ENCODE data around the gene PTPRH. TPM values are rescaled to one million over a fixed set of nuclear protein-coding genes. Genes with fewer than 3 reads are reported as not detected.

PTPRH gene
- total and polyA plus RNA-seq, 8 donors: 5.3 to 83.9 (median 39.7) TPM

GRCh38 chr19:55165952-55166529, 43.3 kb downstream of the PTPRH start:
- peak; percentile 72 to 91 for DNase-seq
- WGBS, 5 donors: 0 to 3% (median 2%) methylated on average over 10 to 34 of the region's 34 CpGs
- no peaks in the 10 kb centered on the region for H3K36me3 ChIP-seq
- H3K4me3 ChIP-seq: peak overlapping the region; percentile 33 to 62 (median 48)
- TF ChIP-seq, protein P1, sequence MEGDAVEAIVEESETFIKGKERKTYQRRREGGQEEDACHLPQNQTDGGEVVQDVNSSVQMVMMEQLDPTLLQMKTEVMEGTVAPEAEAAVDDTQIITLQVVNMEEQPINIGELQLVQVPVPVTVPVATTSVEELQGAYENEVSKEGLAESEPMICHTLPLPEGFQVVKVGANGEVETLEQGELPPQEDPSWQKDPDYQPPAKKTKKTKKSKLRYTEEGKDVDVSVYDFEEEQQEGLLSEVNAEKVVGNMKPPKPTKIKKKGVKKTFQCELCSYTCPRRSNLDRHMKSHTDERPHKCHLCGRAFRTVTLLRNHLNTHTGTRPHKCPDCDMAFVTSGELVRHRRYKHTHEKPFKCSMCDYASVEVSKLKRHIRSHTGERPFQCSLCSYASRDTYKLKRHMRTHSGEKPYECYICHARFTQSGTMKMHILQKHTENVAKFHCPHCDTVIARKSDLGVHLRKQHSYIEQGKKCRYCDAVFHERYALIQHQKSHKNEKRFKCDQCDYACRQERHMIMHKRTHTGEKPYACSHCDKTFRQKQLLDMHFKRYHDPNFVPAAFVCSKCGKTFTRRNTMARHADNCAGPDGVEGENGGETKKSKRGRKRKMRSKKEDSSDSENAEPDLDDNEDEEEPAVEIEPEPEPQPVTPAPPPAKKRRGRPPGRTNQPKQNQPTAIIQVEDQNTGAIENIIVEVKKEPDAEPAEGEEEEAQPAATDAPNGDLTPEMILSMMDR (IDR thresholded peaks at IDR 0.05): peak in 1 of 7 experiments; percentile 40
- TF ChIP-seq POLR2AphosphoS5 (IDR thresholded peaks at IDR 0.05): no peak
- no peak for TF ChIP-seq POLR2A (IDR thresholded peaks at IDR 0.05)
- TF ChIP-seq EP300 (IDR thresholded peaks at IDR 0.05): no peak
- intact Hi-C loops (cut with DNase I; ENCODE audit: low total_unique reads): no loop called here
- H3K27me3 ChIP-seq: peaks cover 28 to 100% (median 74%) of the 10 kb centered on the region in 3 donors
- H3K4me1 ChIP-seq: peaks cover 0 to 18% (median 17%) of the 10 kb centered on the region in 4 donors
- H3K27ac ChIP-seq: no peak overlapping the region
- H3K9me3 ChIP-seq: no peaks in the 10 kb centered on the region

- intact Hi-C loops (cut with DNase I; ENCODE audit: low total_unique reads): no loop called here
- no peaks in the 10 kb centered on the region for H3K9me3 ChIP-seq
- H3K36me3 ChIP-seq: no peaks in the 10 kb centered on the region
- no peak overlapping the region for H3K27ac ChIP-seq
- peaks cover 21 to 100% (median 68%) of the 10 kb centered on the region in 3 donors for H3K27me3 ChIP-seq
- 18 to 31% (median 24%) methylated on average over 40 to 61 of the region's 61 CpGs for WGBS, 5 donors
- TF ChIP-seq POLR2A (IDR thresholded peaks at IDR 0.05): no peak
- TF ChIP-seq POLR2AphosphoS5 (IDR thresholded peaks at IDR 0.05): no peak
- TF ChIP-seq EP300 (IDR thresholded peaks at IDR 0.05): no peak
- TF ChIP-seq, protein P1 (IDR thresholded peaks at IDR 0.05): no peak
- DNase-seq: no peak
- H3K4me3 ChIP-seq: no peak overlapping the region
- H3K4me1 ChIP-seq: peaks cover 0 to 32% (median 18%) of the 10 kb centered on the region in 4 donors
Measured at GRCh38 chr19:55161571-55162322, 47.6 kb downstream of the PTPRH start.

DNA sequence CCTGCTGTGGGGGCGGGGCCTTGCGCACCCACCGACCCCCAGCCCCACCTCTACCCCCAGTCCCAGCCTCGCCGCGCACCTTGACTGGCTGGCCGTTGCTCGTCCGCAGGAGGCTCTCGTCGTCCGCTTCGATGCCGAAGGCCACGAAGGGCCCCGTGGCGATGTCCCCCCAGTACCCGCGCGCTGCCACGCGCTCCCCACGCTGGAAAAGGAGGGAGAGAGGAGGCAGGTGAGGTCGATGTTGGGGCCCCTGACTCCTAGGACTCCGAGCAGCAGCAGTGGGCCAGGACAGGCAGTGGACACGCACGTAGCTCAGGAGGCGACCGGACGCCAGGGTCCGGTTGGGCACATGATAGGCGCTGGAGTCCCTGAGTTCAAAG, 48.3 kb downstream of the PTPRH start:
- Histone ChIP-seq H3K27me3 (peaks cover 24 to 100% (median 69%) of the 10 kb centered on the region in 3 donors), H3K4me3 (peak overlapping the region in 1 of 4 donors; percentile 9), H3K36me3 (no peaks in the 10 kb centered on the region), H3K27ac (no peak overlapping the region), H3K4me1 (peaks cover 0 to 32% (median 20%) of the 10 kb centered on the region in 4 donors), H3K9me3 (no peaks in the 10 kb centered on the region)
- no peak for DNase-seq
- WGBS, 5 donors: 7 to 58% (median 18%) methylated on average over 12 to 32 of the region's 32 CpGs
- no peak for TF ChIP-seq POLR2A (IDR thresholded peaks at IDR 0.05)
- TF ChIP-seq, protein P1 (IDR thresholded peaks at IDR 0.05): no peak
- no peak for TF ChIP-seq EP300 (IDR thresholded peaks at IDR 0.05)
- no peak for TF ChIP-seq POLR2AphosphoS5 (IDR thresholded peaks at IDR 0.05)
- intact Hi-C loops (cut with DNase I; ENCODE audit: low total_unique reads): no loop called here

GRCh38 chr19:55160128-55160985, 48.9 kb downstream of the PTPRH start:
- DNase-seq: peak; percentile 93 to 94
- Histone ChIP-seq H3K9me3 (no peaks in the 10 kb centered on the region), H3K27me3 (peaks cover 25 to 100% (median 67%) of the 10 kb centered on the region in 3 donors), H3K27ac (no peak overlapping the region), H3K4me3 (peak overlapping the region in 1 of 4 donors; percentile 9), H3K4me1 (peaks cover 0 to 32% (median 18%) of the 10 kb centered on the region in 4 donors), H3K36me3 (no peaks in the 10 kb centered on the region)
- intact Hi-C loops (cut with DNase I; ENCODE audit: low total_unique reads): no loop called here
- WGBS, 5 donors: 2 to 5% (median 3%) methylated on average over 23 to 33 of the region's 33 CpGs
- TF ChIP-seq POLR2A (IDR thresholded peaks at IDR 0.05) (no peak), POLR2AphosphoS5 (IDR thresholded peaks at IDR 0.05) (peak in 1 of 3 donors; percentile 64)
- TF ChIP-seq, protein P1 (IDR thresholded peaks at IDR 0.05): peak in 5 of 7 experiments; percentile 57 to 78 (median 69)

All from stomach (tissue), 9 donors.